Gastrocnemius medialis (tissue), 4 donors: Measurements from ENCODE around the gene PDE1C.

ENCODE experiments used
- CTCF ChIP-seq, 5 experiments: fragments of 450-650 bp in 3 of 5; fragments of 200-600 bp in 2 of 5; sonication (generic) in 2 of 5; IDR thresholded peaks in 4 of 5; conservative IDR thresholded peaks in 1 of 5; 1 replicate in 4 of 5; 2 replicates in 1 of 5; pipeline ENCODE4 v1.5.1; 2016 to 2019; ENCODE audit warnings: antibody characterized with exemption in 5 of 5, mild to moderate bottlenecking in 3 of 5, moderate library complexity in 3 of 5
- POLR2A ChIP-seq, 2 donors: fragments of 450-650 bp; IDR thresholded peaks; one replicate each; pipeline ENCODE4 v1.6.1; 2017; ENCODE audit warnings: antibody characterized with exemption in 2 of 2, mild to moderate bottlenecking in 2 of 2, moderate library complexity in 2 of 2

GRCh38 chr7:32091608-32092210 is 21.5 kb upstream of the PDE1C start:
- no peak for TF ChIP-seq POLR2A (IDR thresholded peaks at IDR 0.05)
- TF ChIP-seq CTCF (IDR thresholded peaks at IDR 0.05 in 4 of 5, conservative IDR thresholded peaks at IDR 0.05 in 1 of 5) = no peak
